HG02610 (cell line): Measurements from ENCODE around the gene NOP9.

Experiments
- ATAC-seq: cut with Tn5 transposase; IDR thresholded peaks from one replicate; pipeline ENCODE4 v1.9.1; 2021; ENCODE audit warnings: mild to moderate bottlenecking, moderate library complexity; ENCODE audit not compliant: unreplicated experiment

NOP9 gene

GRCh38 chr14:24280797-24281460 is 18.7 kb upstream of the NOP9 start:
- no peak for ATAC-seq

GRCh38 chr14:24281636-24282035 is 18.0 kb upstream of the NOP9 start:
- ATAC-seq = no peak

- no peak for ATAC-seq
Observed at GRCh38 chr14:24282736-24283135, 16.9 kb upstream of the NOP9 start.

- no peak for ATAC-seq
Observed at GRCh38 chr14:24283796-24284460, 15.7 kb upstream of the NOP9 start.

- no peak for ATAC-seq
Observed at GRCh38 chr14:24284501-24285035, 15.1 kb upstream of the NOP9 start.

- no peak for ATAC-seq
Observed at GRCh38 chr14:24285351-24285750, 14.3 kb upstream of the NOP9 start.

GRCh38 chr14:24286996-24287395 is 12.7 kb upstream of the NOP9 start:
- ATAC-seq = no peak

- peak; percentile 73 for ATAC-seq
Observed at GRCh38 chr14:24289649-24290280, 9.9 kb upstream of the NOP9 start.

GRCh38 chr14:24290746-24291145 is 8.9 kb upstream of the NOP9 start:
- ATAC-seq = no peak

GRCh38 chr14:24291446-24292117 is 8.1 kb upstream of the NOP9 start:
- no peak for ATAC-seq

GRCh38 chr14:24292118-24292807 is 7.4 kb upstream of the NOP9 start:
- no peak for ATAC-seq

- no peak for ATAC-seq
Observed at GRCh38 chr14:24293525-24293924, 6.1 kb upstream of the NOP9 start.

- ATAC-seq = peak; percentile 72
Observed at GRCh38 chr14:24296341-24297157, 3.1 kb upstream of the NOP9 start.

GRCh38 chr14:24297190-24297964 is 2.3 kb upstream of the NOP9 start:
- ATAC-seq = peak; percentile 48

- ATAC-seq = no peak
Observed at GRCh38 chr14:24298892-24299254, 777 bp upstream of the NOP9 start.

- ATAC-seq = no peak
Observed at GRCh38 chr14:24300326-24300980, 803 bp downstream of the NOP9 start.

GRCh38 chr14:24304019-24304387 is 4.4 kb downstream of the NOP9 start:
- ATAC-seq = no peak

- no peak for ATAC-seq
Observed at GRCh38 chr14:24307156-24307574, 7.5 kb downstream of the NOP9 start.
